KBM-7 (cell line): ENCODE data around the gene ACTL6B.
"Not testable (repeated sequence)": the region's sequence is repeated elsewhere in the genome, so short reads cannot be mapped to it uniquely, and the experiment has no call there.

Experiments
- DNase-seq: peaks from one replicate; pipeline ENCODE4 v3.0.0-alpha.2; 2015
- in situ Hi-C: fragments of 300-500 bp; cut with MboI; formaldehyde crosslinking; loops from 2 replicates; pipeline ENCODE4 v1.14.3; 2020; ENCODE audit warnings: low sequenced_read_pairs, low pct_unique_long_range_greater_than_20kb, mixed read lengths

Gene ACTL6B

GRCh38 chr7:100674411-100675104, 18.3 kb upstream of the ACTL6B start:
- in situ Hi-C loops, result no loop called here
- no peak for DNase-seq

DNA sequence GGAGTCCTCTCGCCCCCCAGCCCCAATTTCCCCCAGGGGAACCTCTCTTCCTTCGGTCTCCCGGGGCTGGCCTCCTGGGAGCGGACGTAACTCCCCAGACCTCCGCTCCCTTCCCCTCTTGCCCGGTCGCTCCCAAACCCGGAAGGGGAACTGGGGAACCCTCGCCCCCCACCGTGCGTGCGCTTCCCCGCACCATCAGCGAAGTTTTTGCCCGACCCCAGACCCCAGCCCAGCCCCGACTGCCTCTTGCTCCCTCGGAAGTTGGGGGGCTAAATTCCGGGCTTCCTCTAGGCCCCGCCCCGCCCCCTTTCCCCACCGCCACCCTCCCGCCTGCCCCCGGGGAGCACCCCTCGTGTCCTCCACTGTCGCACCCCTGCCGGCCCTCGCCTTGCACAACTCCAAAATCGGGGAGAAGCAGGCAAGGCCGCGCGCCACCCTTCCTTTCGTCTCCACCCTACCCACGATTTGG, 17.7 kb upstream of the ACTL6B start:
- in situ Hi-C loops, result no loop called here
- peak; percentile 51 for DNase-seq

DNA sequence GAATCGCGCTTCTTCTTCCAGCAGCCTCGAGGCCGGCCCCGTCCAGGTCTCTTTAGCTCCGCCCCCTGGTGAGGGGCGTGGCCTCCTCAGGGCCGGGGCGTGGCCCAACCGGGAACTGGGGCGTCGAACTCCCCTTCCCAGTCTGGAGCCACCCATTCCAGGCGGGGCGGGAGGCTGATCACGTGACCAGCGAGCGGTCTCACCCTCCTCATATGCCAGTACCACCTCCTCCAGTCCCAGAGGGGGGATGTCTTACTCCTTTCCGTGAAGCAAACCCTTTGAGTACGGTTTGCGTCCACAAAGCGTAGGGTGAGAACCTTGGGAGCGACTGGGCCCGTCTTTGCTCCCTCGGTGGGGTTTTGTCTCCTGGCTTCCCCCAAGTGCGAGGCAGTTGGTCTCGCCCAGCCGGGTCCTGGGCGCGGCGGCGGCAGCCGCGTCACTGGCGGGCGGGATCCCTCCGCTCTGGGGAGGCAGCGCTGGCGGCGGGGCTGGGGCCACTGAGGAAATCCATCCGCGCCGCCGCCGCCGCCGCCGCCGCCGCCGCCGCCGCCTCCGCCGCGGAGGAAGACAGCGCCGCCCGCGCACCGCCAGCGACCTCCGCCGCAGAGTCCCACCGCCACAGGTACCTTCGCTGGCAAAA, 17.2 kb upstream of the ACTL6B start, which contains the start of gene GNB2:
TSS of gene GNB2 (plus strand) at position 439 of the 640 bp plus-strand sequence. CDS start 2,526 bp downstream, outside the sequence.
- DNase-seq, result peak; percentile 100
- in situ Hi-C loops, result no loop called here

DNA sequence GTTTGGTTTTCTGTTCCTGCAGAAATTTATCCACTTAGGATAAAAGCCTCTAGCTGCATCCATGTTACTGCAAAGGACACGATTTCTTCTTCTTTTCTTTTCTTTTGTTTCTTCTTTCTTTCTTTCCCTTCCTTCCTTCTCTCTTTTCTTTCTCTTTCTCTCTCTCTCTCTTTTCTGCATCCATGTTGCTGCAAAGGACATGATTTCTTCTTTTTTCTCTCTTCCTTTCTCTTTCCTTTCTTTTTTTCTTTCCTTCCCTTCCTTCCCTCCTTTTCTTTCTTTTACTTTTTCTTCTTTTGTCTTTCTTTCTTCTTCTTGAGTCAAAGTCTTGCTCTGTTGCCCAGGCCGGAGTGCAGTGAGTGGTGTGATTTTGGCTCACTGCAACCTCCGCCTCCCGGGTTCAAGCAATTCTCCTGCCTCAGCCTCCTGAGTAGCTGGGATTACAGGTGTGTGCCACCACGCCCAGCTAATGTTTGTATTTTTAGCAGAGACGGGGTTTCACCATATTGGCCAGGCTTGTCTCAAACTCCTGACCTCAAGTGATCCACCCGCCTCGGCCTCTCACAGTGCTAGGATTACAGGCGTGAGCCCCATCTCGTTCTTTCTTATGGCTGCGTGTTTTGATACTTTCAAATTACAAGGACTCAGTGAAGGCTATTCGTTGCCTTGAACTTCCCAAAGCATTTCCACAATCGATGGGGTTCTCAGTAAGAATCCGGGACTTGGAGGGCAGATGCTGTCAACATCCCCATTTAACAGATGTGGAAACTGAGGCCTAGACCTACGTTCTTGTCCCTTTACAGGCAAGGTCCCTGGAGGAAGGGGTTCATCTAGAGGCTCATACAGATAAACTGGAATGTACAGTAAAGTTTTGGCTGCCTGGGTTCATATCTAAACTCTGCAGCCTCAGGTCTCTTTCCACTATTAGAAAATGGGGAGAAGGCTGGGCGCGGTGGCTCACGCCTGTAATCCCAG, 15.4 kb upstream of the ACTL6B start:
- in situ Hi-C loops, result no loop called here

DNA sequence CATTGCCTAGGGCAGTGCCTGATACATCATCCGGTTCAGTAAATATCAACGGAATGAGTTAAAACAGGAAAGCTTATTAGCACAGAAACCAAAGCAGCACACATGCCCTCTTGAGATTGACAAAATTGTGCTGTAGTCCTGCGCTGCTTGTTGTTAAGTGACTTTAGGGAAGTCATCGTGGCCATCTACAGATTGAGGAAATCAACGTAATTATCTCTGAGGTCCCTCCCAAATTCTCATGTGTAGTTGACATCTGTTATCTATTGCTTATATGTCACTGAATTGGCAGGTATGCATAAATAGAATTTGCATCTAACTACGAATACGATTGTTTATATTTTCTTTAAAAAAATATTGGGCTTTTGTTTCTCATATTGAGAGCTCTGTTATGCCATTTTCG, 13.8 kb upstream of the ACTL6B start:
- DNase-seq, result peak; percentile 51
- in situ Hi-C loops, result no loop called here

More for the DNA sequence above, 15.4 kb upstream of the ACTL6B start:
- no peak for DNase-seq

DNA sequence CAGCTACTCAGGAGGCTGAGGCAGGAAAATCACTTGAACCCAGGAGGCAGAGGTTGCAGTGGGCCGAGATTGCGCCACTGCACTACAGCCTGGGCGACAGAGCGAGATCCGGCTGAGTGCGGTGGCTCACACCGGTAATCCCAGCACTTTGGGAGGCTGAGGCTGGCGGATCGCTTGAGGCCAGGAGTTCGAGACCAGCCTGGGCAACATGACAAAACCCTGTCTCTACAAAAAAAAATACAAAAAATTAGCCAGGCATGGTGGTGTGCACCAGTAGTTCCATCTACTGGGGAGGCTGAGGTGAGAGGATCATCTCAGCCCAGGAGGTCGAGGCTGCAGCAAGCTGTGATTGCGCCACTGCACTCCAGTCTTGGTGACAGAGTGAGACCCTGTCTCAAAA, 12.9 kb upstream of the ACTL6B start:
- in situ Hi-C loops, DNase-seq: not testable (repeated sequence)

GRCh38 chr7:100668069-100668449, 11.8 kb upstream of the ACTL6B start:
- in situ Hi-C loops, result no loop called here
- DNase-seq, result no peak

GRCh38 chr7:100667331-100668068, 11.3 kb upstream of the ACTL6B start:
- no peak for DNase-seq
- in situ Hi-C loops, result no loop called here

- no peak for DNase-seq
- in situ Hi-C loops, result no loop called here
Measured at GRCh38 chr7:100665168-100665726, 9.0 kb upstream of the ACTL6B start.

DNA sequence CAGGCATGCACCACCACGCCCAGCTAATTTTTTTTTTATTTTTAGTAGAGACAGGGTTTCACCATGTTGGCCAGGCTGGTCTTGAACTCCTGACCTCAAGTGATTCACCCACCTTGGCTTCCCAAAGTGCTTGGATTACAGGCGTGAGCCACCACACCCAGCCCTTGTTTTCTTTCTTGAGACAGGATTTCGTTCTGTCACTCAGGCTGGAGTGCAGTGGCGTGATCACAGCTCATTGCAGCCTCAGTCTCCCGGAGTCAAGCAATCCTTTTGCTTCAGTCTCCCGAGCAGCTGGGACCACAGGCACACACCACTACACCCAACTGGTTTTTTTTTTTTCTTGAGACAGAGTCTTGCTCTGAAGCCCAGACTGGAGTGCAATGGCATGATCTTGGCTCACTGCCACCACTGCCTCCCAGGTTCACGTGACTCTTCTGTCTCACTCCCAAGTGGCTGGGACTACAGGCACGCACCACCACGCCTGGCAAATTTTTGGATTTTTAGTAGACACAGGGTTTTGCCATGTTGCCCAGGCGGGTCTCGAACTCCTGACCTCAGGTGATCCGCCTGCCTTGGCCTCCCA, 6.0 kb upstream of the ACTL6B start:
- in situ Hi-C loops, DNase-seq: not testable (repeated sequence)

DNA sequence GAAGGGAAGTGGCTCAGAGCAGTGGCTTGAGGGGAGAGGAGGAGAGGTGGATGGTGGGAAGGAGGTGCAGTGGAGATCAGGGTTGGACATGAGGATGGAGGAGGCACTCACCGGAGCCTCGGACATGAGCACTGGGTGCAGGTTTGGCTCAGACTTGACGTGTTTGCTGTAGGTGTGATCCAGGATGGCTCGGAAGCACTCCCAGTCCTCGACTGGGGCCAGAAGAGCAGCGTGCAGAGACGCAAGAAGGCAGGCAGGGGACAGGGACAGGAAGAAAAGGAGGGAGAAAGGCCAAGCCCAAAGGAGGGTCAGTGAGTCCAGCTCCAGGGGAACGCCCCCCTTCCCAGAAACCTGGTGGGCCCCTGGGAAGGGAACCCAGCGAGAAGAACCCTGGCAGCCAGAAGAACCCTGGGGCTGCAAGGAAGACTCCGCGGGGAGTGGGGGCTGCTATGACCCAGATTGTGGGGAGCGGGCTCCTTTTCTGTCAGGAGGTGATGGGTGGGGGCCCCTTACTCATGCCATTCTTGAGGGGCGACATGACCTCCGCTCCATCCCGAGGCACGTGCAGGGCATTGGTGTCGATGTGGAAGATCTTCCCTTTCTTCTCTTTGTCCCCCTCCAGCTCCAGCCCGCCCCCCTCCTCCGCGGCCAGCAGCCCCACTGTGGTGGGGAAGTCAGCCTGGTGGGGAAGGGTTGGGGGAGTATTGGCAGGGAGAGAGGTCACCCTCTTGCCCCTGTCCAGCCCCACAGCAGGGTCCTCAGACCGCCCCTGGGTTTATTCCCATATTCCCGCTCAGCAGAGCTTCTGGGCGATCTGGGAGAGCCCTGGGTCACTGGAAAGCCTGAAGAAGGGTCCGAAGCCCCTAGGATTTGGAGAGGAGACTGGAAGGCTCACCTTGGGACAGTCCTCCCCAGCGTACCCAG, 1.1 kb downstream of the ACTL6B start:
- DNase-seq, result no peak
- in situ Hi-C loops, result no loop called here

DNA sequence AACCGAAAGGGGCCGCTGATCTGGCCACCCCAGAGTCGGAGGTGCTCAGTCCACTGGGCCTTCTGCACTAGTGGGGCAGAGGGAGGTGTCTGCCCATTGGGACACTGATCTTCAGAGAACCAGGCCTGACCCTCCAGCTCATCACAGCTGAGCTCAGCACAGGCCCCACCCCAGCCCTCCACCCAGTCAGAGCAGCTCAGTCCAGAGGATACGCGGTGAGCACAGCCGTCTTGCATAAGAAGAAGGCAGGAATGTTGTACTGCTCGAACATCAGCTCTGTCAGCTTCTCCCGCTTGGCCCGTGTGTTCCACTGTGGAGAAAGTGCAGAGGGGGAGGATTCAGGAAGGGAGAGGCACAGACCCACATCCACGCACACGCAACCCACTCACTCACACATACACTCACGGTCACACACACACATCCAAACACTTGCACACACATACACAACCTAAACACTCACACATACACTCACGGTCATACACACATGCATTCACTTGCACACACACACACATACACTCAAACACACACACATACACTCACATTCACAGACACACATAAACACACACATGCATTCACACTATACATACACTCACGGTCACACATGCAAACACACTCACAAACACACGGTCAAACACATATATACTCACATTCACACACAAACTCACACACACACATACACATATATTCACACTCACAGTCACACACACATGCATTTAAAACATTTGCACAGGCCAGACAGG, 6.3 kb downstream of the ACTL6B start:
- in situ Hi-C loops, result no loop called here
- no peak for DNase-seq

DNA sequence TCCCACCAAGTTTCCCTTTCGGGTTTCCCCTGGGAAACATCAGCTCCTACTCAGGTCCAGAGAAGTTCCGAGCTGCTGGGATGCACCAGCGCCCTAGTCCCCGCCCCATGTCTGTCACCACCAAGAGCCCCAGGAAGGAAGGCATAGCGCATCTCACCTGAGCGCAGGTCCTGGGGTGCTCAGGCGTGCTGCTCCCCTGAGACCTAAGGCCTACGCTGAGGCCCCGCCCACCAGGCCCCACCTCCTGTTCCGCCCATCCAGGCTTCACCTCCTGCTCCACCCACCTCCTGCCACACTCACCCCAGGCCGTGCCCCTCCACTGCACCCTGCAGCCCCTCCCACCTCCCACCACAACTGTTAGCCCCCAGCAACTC, 13.7 kb downstream of the ACTL6B start:
- no peak for DNase-seq

GRCh38 chr7:100641860-100642533, 14.3 kb downstream of the ACTL6B start:
- in situ Hi-C loops, result no loop called here
- no peak for DNase-seq

More for the DNA sequence above, 13.7 kb downstream of the ACTL6B start:
- in situ Hi-C loops, result no loop called here

DNA sequence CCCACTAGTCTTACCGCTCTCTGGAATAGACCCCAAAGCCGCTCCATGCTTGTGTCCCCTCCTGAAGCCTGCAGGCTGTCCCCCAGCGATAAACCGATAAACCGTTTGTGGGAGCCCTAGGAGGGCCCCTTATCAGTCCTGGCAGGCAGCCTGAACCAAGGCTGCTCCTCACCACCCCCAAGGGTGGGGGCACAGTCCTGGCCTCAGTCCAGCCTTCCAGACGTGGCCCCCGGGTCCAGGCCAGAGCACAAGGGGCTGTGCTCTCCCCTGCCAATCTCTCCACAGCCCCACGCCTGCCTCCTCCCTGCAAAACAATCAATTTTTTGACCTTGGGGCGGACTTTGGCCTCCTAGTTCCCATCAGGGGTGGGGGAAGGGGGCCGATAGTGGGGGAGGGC, 14.8 kb downstream of the ACTL6B start, which contains the start of gene TFR2:
TSS of gene TFR2 (minus strand) at position 90 of the 397 bp plus-strand sequence. CDS start at position 47, 43 bp downstream.
- no peak for DNase-seq
- in situ Hi-C loops, result no loop called here
